Astrocyte of the spinal cord (primary cell): ENCODE measurements around the gene PRKAG2.

Experiments used
- DNase-seq: peaks from one replicate; pipeline ENCODE4 v3.0.0; 2011; ENCODE audit warnings: low read depth, low spot score
- H3K4me3 ChIP-seq: 2 replicates; pipeline ENCODE4 v1.5.1; 2011; ENCODE audit warnings: low read depth, mild to moderate bottlenecking, low read length, moderate library complexity
- in situ Hi-C: cut with HindIII; loops from 2 replicates; pipeline ENCODE4 v1.10.0; 2017; ENCODE audit warnings: low sequenced_read_pairs
- TF ChIP-seq, protein P1 (sequence below): IDR thresholded peaks from 2 replicates; pipeline ENCODE4 v1.5.1; 2012; ENCODE audit warnings: low read depth, mild to moderate bottlenecking, low read length, inconsistent platforms

Gene PRKAG2

DNA sequence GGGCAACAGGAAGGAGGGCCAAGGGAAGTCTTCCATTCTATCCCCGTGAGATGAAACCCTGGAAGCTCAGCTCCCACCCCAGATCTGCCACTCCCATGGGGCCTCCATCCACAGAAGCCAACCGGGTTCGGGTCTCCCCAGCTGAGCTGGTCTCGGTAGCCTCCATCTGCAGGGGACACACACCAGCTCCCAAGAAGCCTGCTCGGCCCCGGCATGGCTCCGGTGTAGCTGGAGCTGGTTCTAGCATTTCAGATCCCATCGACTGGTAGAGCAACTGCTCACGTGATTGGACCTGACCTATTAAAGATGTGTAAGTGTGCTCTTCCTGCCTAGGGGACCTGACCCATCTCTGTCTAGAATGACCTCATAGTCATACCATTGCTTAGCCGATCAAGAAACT lies 138.0 kb downstream of the PRKAG2 start:
- in situ Hi-C loops, result no loop called here
- DNase-seq, result no peak
- TF ChIP-seq, protein P1, sequence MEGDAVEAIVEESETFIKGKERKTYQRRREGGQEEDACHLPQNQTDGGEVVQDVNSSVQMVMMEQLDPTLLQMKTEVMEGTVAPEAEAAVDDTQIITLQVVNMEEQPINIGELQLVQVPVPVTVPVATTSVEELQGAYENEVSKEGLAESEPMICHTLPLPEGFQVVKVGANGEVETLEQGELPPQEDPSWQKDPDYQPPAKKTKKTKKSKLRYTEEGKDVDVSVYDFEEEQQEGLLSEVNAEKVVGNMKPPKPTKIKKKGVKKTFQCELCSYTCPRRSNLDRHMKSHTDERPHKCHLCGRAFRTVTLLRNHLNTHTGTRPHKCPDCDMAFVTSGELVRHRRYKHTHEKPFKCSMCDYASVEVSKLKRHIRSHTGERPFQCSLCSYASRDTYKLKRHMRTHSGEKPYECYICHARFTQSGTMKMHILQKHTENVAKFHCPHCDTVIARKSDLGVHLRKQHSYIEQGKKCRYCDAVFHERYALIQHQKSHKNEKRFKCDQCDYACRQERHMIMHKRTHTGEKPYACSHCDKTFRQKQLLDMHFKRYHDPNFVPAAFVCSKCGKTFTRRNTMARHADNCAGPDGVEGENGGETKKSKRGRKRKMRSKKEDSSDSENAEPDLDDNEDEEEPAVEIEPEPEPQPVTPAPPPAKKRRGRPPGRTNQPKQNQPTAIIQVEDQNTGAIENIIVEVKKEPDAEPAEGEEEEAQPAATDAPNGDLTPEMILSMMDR, result no peak
- no peak overlapping the region for H3K4me3 ChIP-seq

DNA sequence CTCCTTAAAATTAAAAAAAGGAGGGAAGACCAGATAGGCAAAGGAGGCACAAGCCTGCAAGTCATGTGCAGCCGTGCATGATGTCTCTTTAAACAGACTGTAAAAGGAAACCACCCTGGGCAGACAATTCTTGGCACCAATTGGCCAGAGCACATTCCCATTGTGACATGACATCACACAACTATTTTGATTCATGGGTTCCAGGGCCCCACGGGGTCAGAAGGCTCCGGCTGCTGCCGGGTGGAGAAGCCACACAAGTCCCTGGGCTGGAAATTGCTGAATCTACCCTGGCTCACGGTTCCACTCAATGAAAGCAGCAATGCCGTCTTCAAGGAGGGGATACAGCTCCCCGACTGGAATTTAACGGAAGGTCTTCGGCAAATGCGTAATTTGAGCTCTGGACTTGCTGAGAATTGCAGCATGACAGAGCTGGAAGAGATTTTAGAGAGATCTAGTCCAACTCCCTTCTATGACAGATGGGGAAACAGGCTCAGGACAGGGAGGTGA lies 140.5 kb downstream of the PRKAG2 start:
- peak overlapping the region; percentile 2 for H3K4me3 ChIP-seq
- TF ChIP-seq, protein P1, result peak; percentile 54
- in situ Hi-C loops, result no loop called here
- peak; percentile 97 for DNase-seq

DNA sequence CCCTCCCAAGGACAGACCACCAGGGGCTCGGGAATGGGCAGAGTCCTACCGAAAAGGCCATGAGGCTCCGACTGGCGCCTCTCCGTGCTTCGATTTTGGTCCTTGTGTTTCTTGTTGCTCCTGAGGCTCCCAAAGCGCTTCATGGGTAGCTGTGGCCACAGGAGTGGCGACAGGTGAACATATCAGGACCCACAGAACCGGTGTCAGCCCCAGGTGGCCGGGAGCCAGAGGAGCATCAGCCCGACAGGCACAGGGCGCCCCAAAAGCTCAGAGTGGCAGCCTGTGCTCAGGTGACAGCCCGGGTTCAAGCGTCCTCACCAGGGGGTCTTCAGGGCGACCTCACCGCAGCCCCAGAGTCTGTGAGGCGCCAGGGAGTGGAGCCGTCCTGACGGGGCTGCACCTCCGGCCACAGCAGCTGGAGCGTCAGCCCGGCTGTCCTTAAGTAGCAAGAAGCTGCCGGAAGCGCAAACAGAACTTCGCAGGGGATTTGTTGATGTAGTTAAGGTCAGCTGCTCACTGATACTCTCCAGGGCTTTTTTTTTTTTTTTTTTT lies 141.0 kb downstream of the PRKAG2 start:
- TF ChIP-seq, protein P1, result no peak
- peak overlapping the region; percentile 18 for H3K4me3 ChIP-seq
- DNase-seq, result no peak
- in situ Hi-C loops, result no loop called here

DNA sequence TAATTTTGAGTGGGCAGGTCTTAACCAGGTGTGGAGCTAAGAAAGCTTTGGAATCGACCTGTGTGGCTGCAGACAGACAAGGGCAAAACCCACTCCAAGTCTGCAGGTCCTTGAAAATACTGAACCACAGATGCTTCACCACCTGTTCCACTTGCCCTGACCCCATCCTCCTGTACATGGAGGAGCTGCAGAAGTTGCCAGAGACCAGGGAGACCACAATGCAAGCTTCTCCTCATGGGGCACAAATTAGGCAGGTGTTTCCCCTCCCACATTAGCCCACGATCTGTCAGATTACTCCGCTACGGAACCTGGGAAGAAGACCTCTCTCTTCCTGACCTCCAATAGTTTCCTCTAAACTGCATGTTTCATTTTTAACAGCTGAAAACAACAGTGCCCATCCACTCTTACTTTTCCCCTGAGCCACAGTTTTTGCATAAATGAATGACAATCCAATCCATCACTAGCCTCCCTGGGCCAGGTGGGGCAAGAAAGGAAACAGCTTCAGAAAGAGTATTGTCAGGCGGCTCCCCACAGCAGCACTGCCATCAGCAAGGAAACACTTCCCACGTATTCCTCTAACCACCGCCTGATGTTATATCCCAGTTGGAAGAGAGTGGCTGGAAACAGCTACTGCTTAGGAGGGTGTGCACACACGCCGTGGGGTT lies 141.6 kb downstream of the PRKAG2 start:
- H3K4me3 ChIP-seq, result no peak overlapping the region
- in situ Hi-C loops, result no loop called here
- TF ChIP-seq, protein P1, result no peak
- DNase-seq, result no peak

DNA sequence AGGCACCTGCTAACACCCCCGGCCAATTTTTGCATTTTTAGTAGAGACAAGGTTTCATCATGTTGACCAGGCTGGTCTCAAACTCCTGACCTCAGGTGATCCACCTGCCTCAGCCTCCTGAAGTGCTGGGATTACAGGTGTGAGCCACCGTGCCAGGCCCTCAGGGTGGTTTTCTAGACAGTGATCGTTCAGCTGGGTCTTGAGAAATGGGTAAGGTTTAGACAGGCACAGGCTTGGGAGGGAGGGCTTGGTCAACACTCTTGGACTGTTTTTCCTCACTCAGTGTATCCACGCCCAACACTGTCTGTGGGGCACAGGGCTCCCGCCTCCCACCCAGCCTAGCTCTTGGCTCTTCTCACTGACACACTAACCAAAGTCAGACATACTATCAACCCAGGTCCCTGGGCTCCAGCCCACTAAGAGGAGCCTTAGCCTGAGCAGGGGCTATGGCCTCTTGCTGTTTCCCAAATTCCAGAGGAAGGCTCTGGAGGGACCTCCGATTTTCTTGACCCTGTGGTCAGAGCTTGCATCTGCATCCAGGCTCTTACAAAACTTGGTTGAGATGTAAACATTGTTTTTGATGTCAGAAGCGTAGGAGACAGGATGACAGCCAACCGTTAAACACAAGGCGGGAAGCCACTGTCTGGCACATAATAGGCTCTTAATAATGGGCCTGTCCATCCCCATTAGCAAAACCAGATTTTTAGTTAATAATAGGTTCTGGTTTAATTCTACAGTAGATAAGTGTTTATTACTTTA lies 143.9 kb downstream of the PRKAG2 start:
- DNase-seq, result no peak
- TF ChIP-seq, protein P1, result no peak
- in situ Hi-C loops, result no loop called here

DNA sequence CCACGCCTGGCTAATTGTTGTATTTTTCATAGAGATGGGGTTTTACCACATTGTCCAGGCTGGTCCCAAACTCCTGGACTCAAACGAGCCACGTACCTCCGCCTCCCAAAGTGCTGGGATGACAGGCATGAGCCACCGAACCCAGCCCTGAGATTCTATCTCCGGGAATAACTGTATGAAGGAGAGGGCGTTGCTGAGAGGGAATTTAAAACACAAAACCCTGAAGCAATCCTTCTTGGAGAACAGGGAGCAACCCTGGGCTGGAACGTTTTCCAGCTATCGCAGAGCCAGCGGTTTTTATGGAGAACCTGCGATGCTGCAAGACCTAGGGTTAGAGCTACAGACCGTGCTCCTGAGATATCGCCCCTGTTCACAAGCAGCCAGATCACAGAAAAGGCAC lies 144.6 kb downstream of the PRKAG2 start:
- in situ Hi-C loops, result no loop called here
- no peak for DNase-seq
- H3K4me3 ChIP-seq, result no peak overlapping the region
- TF ChIP-seq, protein P1, result no peak

More for the DNA sequence above, 143.9 kb downstream of the PRKAG2 start:
- H3K4me3 ChIP-seq, result no peak overlapping the region
